HG02571 (cell line): ENCODE measurements around the gene KCNQ1.

Source experiments
- ATAC-seq: cut with Tn5 transposase; IDR thresholded peaks from one replicate; pipeline ENCODE4 v1.9.1; 2021; ENCODE audit warnings: mild to moderate bottlenecking, moderate library complexity; ENCODE audit not compliant: unreplicated experiment

The KCNQ1 gene

GRCh38 chr11:2424811-2425495, 19.9 kb upstream of the KCNQ1 start:
- no peak for ATAC-seq

GRCh38 chr11:2425506-2425905, 19.3 kb upstream of the KCNQ1 start:
- no peak for ATAC-seq

- ATAC-seq, result no peak
Measured at GRCh38 chr11:2426221-2426620, 18.6 kb upstream of the KCNQ1 start.

- no peak for ATAC-seq
Measured at GRCh38 chr11:2426826-2427521, 17.8 kb upstream of the KCNQ1 start.

- no peak for ATAC-seq
Measured at GRCh38 chr11:2427721-2428321, 17.0 kb upstream of the KCNQ1 start.

- no peak for ATAC-seq
Measured at GRCh38 chr11:2428322-2428795, 16.4 kb upstream of the KCNQ1 start.

- ATAC-seq, result no peak
Measured at GRCh38 chr11:2431395-2431794, 13.4 kb upstream of the KCNQ1 start.

- no peak for ATAC-seq
Measured at GRCh38 chr11:2432171-2432621, 12.6 kb upstream of the KCNQ1 start.

- no peak for ATAC-seq
Measured at GRCh38 chr11:2432628-2433071, 12.2 kb upstream of the KCNQ1 start.

- ATAC-seq, result no peak
Measured at GRCh38 chr11:2433106-2433925, 11.5 kb upstream of the KCNQ1 start.

- no peak for ATAC-seq
Measured at GRCh38 chr11:2434008-2434407, 10.8 kb upstream of the KCNQ1 start.

GRCh38 chr11:2434506-2435255, 10.1 kb upstream of the KCNQ1 start:
- ATAC-seq, result no peak

GRCh38 chr11:2435288-2436012, 9.4 kb upstream of the KCNQ1 start:
- ATAC-seq, result no peak

GRCh38 chr11:2436013-2436520, 8.7 kb upstream of the KCNQ1 start:
- ATAC-seq, result no peak

- ATAC-seq, result no peak
Measured at GRCh38 chr11:2436521-2437031, 8.2 kb upstream of the KCNQ1 start.

- ATAC-seq, result no peak
Measured at GRCh38 chr11:2437516-2437915, 7.3 kb upstream of the KCNQ1 start.

GRCh38 chr11:2439820-2440219, 5.0 kb upstream of the KCNQ1 start:
- no peak for ATAC-seq

GRCh38 chr11:2440646-2441045, 4.2 kb upstream of the KCNQ1 start:
- ATAC-seq, result no peak

- ATAC-seq, result no peak
Measured at GRCh38 chr11:2441171-2441570, 3.6 kb upstream of the KCNQ1 start.
